ENCODE data around the gene C16orf90.

The C16orf90 gene

GRCh38 chr16:3460585-3460984, 34.7 kb downstream of the C16orf90 start:
- peaks cover 30% of the 10 kb centered on the region for H3K4me1 ChIP-seq (ENCODE audit: control insufficient read depth, insufficient read depth, low read length)
- H3K9ac ChIP-seq (ENCODE audit: low read depth, low read length) = no peak overlapping the region
- H3K36me3 ChIP-seq (ENCODE audit: control insufficient read depth, insufficient read depth, low read length) = peaks cover 4% of the 10 kb centered on the region; the same call in 1 of the 2 replicates
- H3K27ac ChIP-seq (ENCODE audit: low read depth, low read length) = peak overlapping the region; percentile 38
- no peak overlapping the region for H3K4me3 ChIP-seq (ENCODE audit: low read depth, low read length)
- H3K9me3 ChIP-seq (ENCODE audit: control insufficient read depth, insufficient read depth, low read length) = no peaks in the 10 kb centered on the region
- H3K27me3 ChIP-seq (ENCODE audit: control insufficient read depth, insufficient read depth, low read length) = no peaks in the 10 kb centered on the region

- no peaks in the 10 kb centered on the region for H3K9me3 ChIP-seq (ENCODE audit: control insufficient read depth, insufficient read depth, low read length)
- H3K36me3 ChIP-seq (ENCODE audit: control insufficient read depth, insufficient read depth, low read length) = no peaks in the 10 kb centered on the region
- H3K4me1 ChIP-seq (ENCODE audit: control insufficient read depth, insufficient read depth, low read length) = peaks cover 30% of the 10 kb centered on the region
- H3K27me3 ChIP-seq (ENCODE audit: control insufficient read depth, insufficient read depth, low read length) = no peaks in the 10 kb centered on the region
- H3K9ac ChIP-seq (ENCODE audit: low read depth, low read length) = no peak overlapping the region
- H3K4me3 ChIP-seq (ENCODE audit: low read depth, low read length) = peak overlapping the region; percentile 96; the same call in 1 of the 2 replicates
- peak overlapping the region; percentile 46 for H3K27ac ChIP-seq (ENCODE audit: low read depth, low read length)
These were observed 35.2 kb downstream of the C16orf90 start for GRCh38 chr16:3460121-3460520.

GRCh38 chr16:3459401-3460090, 35.7 kb downstream of the C16orf90 start:
- Histone ChIP-seq H3K27ac (ENCODE audit: low read depth, low read length) (peak overlapping the region; percentile 95), H3K4me1 (ENCODE audit: control insufficient read depth, insufficient read depth, low read length) (peaks cover 28% of the 10 kb centered on the region), H3K9ac (ENCODE audit: low read depth, low read length) (no peak overlapping the region)

GRCh38 chr16:3458852-3459361, 36.4 kb downstream of the C16orf90 start:
- peak overlapping the region; percentile 80 for H3K9ac ChIP-seq (ENCODE audit: low read depth, low read length)
- no peaks in the 10 kb centered on the region for H3K9me3 ChIP-seq (ENCODE audit: control insufficient read depth, insufficient read depth, low read length)
- H3K27me3 ChIP-seq (ENCODE audit: control insufficient read depth, insufficient read depth, low read length) = no peaks in the 10 kb centered on the region

More at GRCh38 chr16:3459401-3460090, 35.7 kb downstream of the C16orf90 start:
- Histone ChIP-seq H3K27me3 (ENCODE audit: control insufficient read depth, insufficient read depth, low read length) (no peaks in the 10 kb centered on the region), H3K36me3 (ENCODE audit: control insufficient read depth, insufficient read depth, low read length) (no peaks in the 10 kb centered on the region), H3K9me3 (ENCODE audit: control insufficient read depth, insufficient read depth, low read length) (no peaks in the 10 kb centered on the region), H3K4me3 (ENCODE audit: low read depth, low read length) (peak overlapping the region; percentile 96)

GRCh38 chr16:3458278-3458851, 36.9 kb downstream of the C16orf90 start:
- no peaks in the 10 kb centered on the region for H3K9me3 ChIP-seq (ENCODE audit: control insufficient read depth, insufficient read depth, low read length)

More at GRCh38 chr16:3458852-3459361, 36.4 kb downstream of the C16orf90 start:
- no peaks in the 10 kb centered on the region for H3K36me3 ChIP-seq (ENCODE audit: control insufficient read depth, insufficient read depth, low read length)
- H3K4me1 ChIP-seq (ENCODE audit: control insufficient read depth, insufficient read depth, low read length) = peaks cover 25% of the 10 kb centered on the region
- H3K4me3 ChIP-seq (ENCODE audit: low read depth, low read length) = peak overlapping the region; percentile 96
- H3K27ac ChIP-seq (ENCODE audit: low read depth, low read length) = peak overlapping the region; percentile 95

GRCh38 chr16:3457434-3458252, 37.6 kb downstream of the C16orf90 start:
- Histone ChIP-seq H3K27ac (ENCODE audit: low read depth, low read length) (peak overlapping the region; percentile 95), H3K36me3 (ENCODE audit: control insufficient read depth, insufficient read depth, low read length) (no peaks in the 10 kb centered on the region)

More at GRCh38 chr16:3458278-3458851, 36.9 kb downstream of the C16orf90 start:
- H3K27me3 ChIP-seq (ENCODE audit: control insufficient read depth, insufficient read depth, low read length) = no peaks in the 10 kb centered on the region
- H3K36me3 ChIP-seq (ENCODE audit: control insufficient read depth, insufficient read depth, low read length) = no peaks in the 10 kb centered on the region
- H3K4me1 ChIP-seq (ENCODE audit: control insufficient read depth, insufficient read depth, low read length) = peaks cover 25% of the 10 kb centered on the region
- H3K4me3 ChIP-seq (ENCODE audit: low read depth, low read length) = peak overlapping the region; percentile 96
- H3K9ac ChIP-seq (ENCODE audit: low read depth, low read length) = peak overlapping the region; percentile 80
- peak overlapping the region; percentile 95 for H3K27ac ChIP-seq (ENCODE audit: low read depth, low read length)

GRCh38 chr16:3454631-3455147, 40.6 kb downstream of the C16orf90 start:
- no peaks in the 10 kb centered on the region for H3K9me3 ChIP-seq (ENCODE audit: control insufficient read depth, insufficient read depth, low read length)
- H3K27me3 ChIP-seq (ENCODE audit: control insufficient read depth, insufficient read depth, low read length) = no peaks in the 10 kb centered on the region
- H3K4me3 ChIP-seq (ENCODE audit: low read depth, low read length) = no peak overlapping the region
- H3K27ac ChIP-seq (ENCODE audit: low read depth, low read length) = no peak overlapping the region
- no peak overlapping the region for H3K9ac ChIP-seq (ENCODE audit: low read depth, low read length)
- H3K36me3 ChIP-seq (ENCODE audit: control insufficient read depth, insufficient read depth, low read length) = peaks cover 5% of the 10 kb centered on the region; the same call in 1 of the 2 replicates
- peaks cover 10% of the 10 kb centered on the region for H3K4me1 ChIP-seq (ENCODE audit: control insufficient read depth, insufficient read depth, low read length)

More at GRCh38 chr16:3457434-3458252, 37.6 kb downstream of the C16orf90 start:
- H3K4me3 ChIP-seq (ENCODE audit: low read depth, low read length) = peak overlapping the region; percentile 96
- H3K4me1 ChIP-seq (ENCODE audit: control insufficient read depth, insufficient read depth, low read length) = peaks cover 25% of the 10 kb centered on the region
- no peaks in the 10 kb centered on the region for H3K9me3 ChIP-seq (ENCODE audit: control insufficient read depth, insufficient read depth, low read length)
- no peaks in the 10 kb centered on the region for H3K27me3 ChIP-seq (ENCODE audit: control insufficient read depth, insufficient read depth, low read length)
- peak overlapping the region; percentile 95 for H3K9ac ChIP-seq (ENCODE audit: low read depth, low read length)

GRCh38 chr16:3454093-3454492, 41.2 kb downstream of the C16orf90 start:
- Histone ChIP-seq H3K27ac (ENCODE audit: low read depth, low read length) (no peak overlapping the region), H3K4me3 (ENCODE audit: low read depth, low read length) (no peak overlapping the region), H3K9ac (ENCODE audit: low read depth, low read length) (no peak overlapping the region), H3K27me3 (ENCODE audit: control insufficient read depth, insufficient read depth, low read length) (no peaks in the 10 kb centered on the region), H3K36me3 (ENCODE audit: control insufficient read depth, insufficient read depth, low read length) (peaks cover 5% of the 10 kb centered on the region; the same call in 1 of the 2 replicates), H3K9me3 (ENCODE audit: control insufficient read depth, insufficient read depth, low read length) (no peaks in the 10 kb centered on the region), H3K4me1 (ENCODE audit: control insufficient read depth, insufficient read depth, low read length) (peaks cover 4% of the 10 kb centered on the region)

GRCh38 chr16:3444032-3444388, 51.3 kb downstream of the C16orf90 start:
- peak overlapping the region; percentile 45 for H3K27ac ChIP-seq (ENCODE audit: low read depth, low read length)
- peaks cover 6% of the 10 kb centered on the region; the same call in 1 of the 2 replicates for H3K9me3 ChIP-seq (ENCODE audit: control insufficient read depth, insufficient read depth, low read length)
- H3K36me3 ChIP-seq (ENCODE audit: control insufficient read depth, insufficient read depth, low read length) = peaks cover 11% of the 10 kb centered on the region
- H3K4me1 ChIP-seq (ENCODE audit: control insufficient read depth, insufficient read depth, low read length) = no peaks in the 10 kb centered on the region
- no peaks in the 10 kb centered on the region for H3K27me3 ChIP-seq (ENCODE audit: control insufficient read depth, insufficient read depth, low read length)
- peak overlapping the region; percentile 80 for H3K4me3 ChIP-seq (ENCODE audit: low read depth, low read length)
- peak overlapping the region; percentile 45 for H3K9ac ChIP-seq (ENCODE audit: low read depth, low read length)
